H1 (cell line): Measurements from ENCODE around the gene PMEPA1. TPM values are rescaled to one million over a fixed set of nuclear protein-coding genes. Genes with fewer than 3 reads are reported as not detected.

Source experiments
- CTCF ChIA-PET: fragments of 300-600 bp; sonication (Branson Sonifier 250); formaldehyde crosslinking; loops from one replicate; lab custom pipeline; 2021; ENCODE audit not compliant: partially characterized antibody; lab: Charles Lee
- POLR2A ChIA-PET: fragments of 300-600 bp; sonication (Branson Sonifier 250); formaldehyde crosslinking; loops from one replicate; lab custom pipeline; 2021; ENCODE audit warnings: inconsistent platforms; ENCODE audit not compliant: partially characterized antibody; lab: Charles Lee
- DNase-seq, 2 experiments: peaks; one replicate each; pipeline versions ENCODE4 v3.0.0 to v3.0.0-alpha.2; 2010 to 2022; ENCODE audit warnings: low spot score in 2 of 2, low read depth in 1 of 2, mixed read lengths in 1 of 2
- FAIRE-seq: peaks from 2 replicates; lab custom pipeline; 2011; peaks lifted over from hg19 to GRCh38; lab: Jason Lieb, UNC
- H2AFZ ChIP-seq: 2 replicates; pipeline ENCODE4 v1.8.1; 2012; ENCODE audit warnings: low read length, inconsistent platforms
- H2AK5ac ChIP-seq: 2 replicates; pipeline ENCODE4 v1.6.1; 2013; ENCODE audit warnings: low read depth, low read length
- H2BK120ac ChIP-seq: replicated peaks from 2 replicates; pipeline ENCODE3; 2013; ENCODE audit warnings: low read depth, low read length, inconsistent platforms
- H2BK12ac ChIP-seq: 2 replicates; pipeline ENCODE4 v1.6.1; 2013; ENCODE audit warnings: low read depth, low read length
- H2BK15ac ChIP-seq: 2 replicates; pipeline ENCODE4 v1.6.1; 2013; ENCODE audit warnings: low read length
- H2BK20ac ChIP-seq: 2 replicates; pipeline ENCODE4 v1.6.1; 2013; ENCODE audit warnings: low read length
- H2BK5ac ChIP-seq: 2 replicates; pipeline ENCODE4 v1.6.1; 2013; ENCODE audit warnings: low read depth, low read length
- H3K14ac ChIP-seq: 2 replicates; pipeline ENCODE4 v1.6.1; 2013; ENCODE audit warnings: inconsistent platforms; ENCODE audit not compliant: insufficient read length
- H3K18ac ChIP-seq: 2 replicates; pipeline ENCODE4 v1.6.1; 2013; ENCODE audit warnings: low read length; ENCODE audit errors: extremely low read depth
- H3K23ac ChIP-seq: 2 replicates; pipeline ENCODE4 v1.6.1; 2013; ENCODE audit warnings: inconsistent platforms; ENCODE audit not compliant: insufficient read length
- H3K23me2 ChIP-seq: 2 replicates; pipeline ENCODE4 v1.6.1; 2013; ENCODE audit warnings: low read depth, low read length
- H3K27ac ChIP-seq: 2 replicates; pipeline ENCODE4 v1.6.1; 2011; ENCODE audit warnings: low read depth, low read length, inconsistent platforms
- H3K27me3 ChIP-seq, 4 experiments: replicated peaks in 1 of 4; 1 replicate in 1 of 4; 2 replicates in 3 of 4; pipeline versions ENCODE4 v1.6.1 to v1.8.1; 2011 to 2013; ENCODE audit warnings: low read length in 3 of 4, mild to moderate bottlenecking in 3 of 4, inconsistent platforms in 2 of 4, mixed read lengths in 2 of 4, moderate library complexity in 1 of 4; ENCODE audit not compliant: control insufficient read depth in 3 of 4, insufficient read depth in 3 of 4; ENCODE audit errors: extremely low read depth in 1 of 4
- H3K36me3 ChIP-seq, 4 experiments: 2 replicates each; pipeline versions ENCODE4 v1.6.1 to v1.8.1; 2011 to 2013; ENCODE audit warnings: mild to moderate bottlenecking in 4 of 4, low read length in 3 of 4, moderate library complexity in 2 of 4, control low read depth in 1 of 4, inconsistent platforms in 1 of 4; ENCODE audit not compliant: insufficient read depth in 4 of 4, control insufficient read depth in 2 of 4
- H3K4ac ChIP-seq: replicated peaks from 2 replicates; pipeline ENCODE3; 2013; ENCODE audit warnings: low read length, low read depth, mixed read lengths, inconsistent platforms; ENCODE audit not compliant: insufficient read length
- H3K4me1 ChIP-seq, 4 experiments: replicated peaks in 1 of 4; 1 replicate in 1 of 4; 2 replicates in 3 of 4; pipeline versions ENCODE4 v1.6.1 to v1.8.1; 2011 to 2013; ENCODE audit warnings: low read length in 3 of 4, inconsistent platforms in 2 of 4, mixed read lengths in 1 of 4; ENCODE audit not compliant: insufficient read depth in 4 of 4, control insufficient read depth in 3 of 4
- H3K4me2 ChIP-seq, 2 experiments: 2 replicates each; pipeline versions ENCODE4 v1.6.1 to v1.8.1; 2011 to 2013; ENCODE audit warnings: low read depth in 2 of 2, low read length in 2 of 2, control low read depth in 1 of 2, inconsistent platforms in 1 of 2, mild to moderate bottlenecking in 1 of 2; ENCODE audit not compliant: insufficient read depth in 1 of 2
- H3K4me3 ChIP-seq, 4 experiments: fragments of 200-600, 300-600 bp in 1 of 4; sonication (generic), shearing (Covaris generic), sonication (Bioruptor Twin) in 1 of 4; 2 replicates each; pipeline versions ENCODE4 v1.5.1 to v1.8.1; 2011 to 2016; ENCODE audit warnings: low read length in 4 of 4, low read depth in 3 of 4, control low read depth in 2 of 4, inconsistent platforms in 2 of 4, mild to moderate bottlenecking in 2 of 4, mixed read lengths in 1 of 4, moderate library complexity in 1 of 4; ENCODE audit not compliant: insufficient read depth in 2 of 4; ENCODE audit errors: extremely low read depth in 1 of 4
- H3K56ac ChIP-seq: replicated peaks from 2 replicates; pipeline ENCODE3; 2013; ENCODE audit warnings: low read depth, mild to moderate bottlenecking, mixed read lengths, low read length, inconsistent platforms; ENCODE audit not compliant: insufficient read length
- H3K79me1 ChIP-seq: 2 replicates; pipeline ENCODE4 v1.6.1; 2013; ENCODE audit warnings: low read depth, low read length, control low read depth
- H3K79me2 ChIP-seq, 2 experiments: 2 replicates each; pipeline versions ENCODE4 v1.6.1 to v1.8.1; 2012 to 2013; ENCODE audit warnings: low read length in 2 of 2, mild to moderate bottlenecking in 2 of 2, inconsistent platforms in 1 of 2; ENCODE audit not compliant: insufficient read depth in 2 of 2, control insufficient read depth in 1 of 2
- H3K9ac ChIP-seq, 4 experiments: replicated peaks in 1 of 4; 1 replicate in 1 of 4; 2 replicates in 3 of 4; pipeline versions ENCODE4 v1.6.1 to v1.8.1; 2011 to 2013; ENCODE audit warnings: low read depth in 3 of 4, low read length in 3 of 4, control low read depth in 2 of 4, mild to moderate bottlenecking in 2 of 4, moderate library complexity in 2 of 4, inconsistent platforms in 1 of 4; ENCODE audit errors: extremely low read depth in 1 of 4
- H3K9me3 ChIP-seq, 2 experiments: 2 replicates each; pipeline versions ENCODE4 v1.6.1 to v1.8.1; 2012 to 2013; ENCODE audit warnings: mild to moderate bottlenecking in 2 of 2, moderate library complexity in 2 of 2, control low read depth in 1 of 2, inconsistent platforms in 1 of 2, low read depth in 1 of 2, low read length in 1 of 2, mixed read lengths in 1 of 2; ENCODE audit not compliant: insufficient read depth in 2 of 2
- H4K20me1 ChIP-seq, 2 experiments: replicated peaks in 1 of 2; 2 replicates each; pipeline versions ENCODE3 to v1.8.1; 2011 to 2013; ENCODE audit warnings: inconsistent platforms in 2 of 2, low read length in 2 of 2, mild to moderate bottlenecking in 1 of 2; ENCODE audit not compliant: insufficient read depth in 2 of 2, control insufficient read depth in 1 of 2
- H4K5ac ChIP-seq: 2 replicates; pipeline ENCODE4 v1.6.1; 2013; ENCODE audit warnings: low read length, low read depth, mixed read lengths, inconsistent platforms; ENCODE audit not compliant: insufficient read length
- H4K8ac ChIP-seq: 2 replicates; pipeline ENCODE4 v1.8.0; 2013; ENCODE audit warnings: mild to moderate bottlenecking, moderate library complexity, low read length, inconsistent platforms; ENCODE audit not compliant: insufficient read depth; ENCODE audit errors: extremely low read depth
- H4K91ac ChIP-seq: replicated peaks from 2 replicates; pipeline ENCODE3; 2013; ENCODE audit warnings: low read length, mixed read lengths, inconsistent platforms; ENCODE audit not compliant: insufficient read length
- BACH1 ChIP-seq: IDR thresholded peaks from 2 replicates; pipeline ENCODE4 v1.6.1; 2012; ENCODE audit warnings: low read length, improper control_type of control experiment
- CBX5 ChIP-seq: fragments of 300-800, 300-1000 bp; sonication (generic); IDR thresholded peaks from 2 replicates; pipeline ENCODE4 v1.7.1; 2016; ENCODE audit warnings: antibody characterized with exemption, low read length, low read depth
- FOSL1 ChIP-seq: IDR thresholded peaks from 2 replicates; pipeline ENCODE4 v1.6.1; 2011; ENCODE audit warnings: mild to moderate bottlenecking, low read depth, low read length, moderate library complexity; ENCODE audit not compliant: insufficient read depth
- JUN ChIP-seq: IDR thresholded peaks from 2 replicates; pipeline ENCODE4 v1.6.1; 2011; ENCODE audit warnings: low read depth, mild to moderate bottlenecking, improper control_type of control experiment, low read length
- KDM4A ChIP-seq: IDR thresholded peaks from one replicate; pipeline ENCODE4 v1.7.1; 2012; ENCODE audit warnings: low read depth, mild to moderate bottlenecking, moderate library complexity, low read length, inconsistent platforms; ENCODE audit not compliant: severe bottlenecking
- NRF1 ChIP-seq: IDR thresholded peaks from 2 replicates; pipeline ENCODE4 v1.6.1; 2011; ENCODE audit warnings: mild to moderate bottlenecking, low read depth, low read length, improper control_type of control experiment
- PHF8 ChIP-seq: fragments of 200-600 bp; sonication (generic); conservative IDR thresholded peaks from 2 replicates; pipeline ENCODE4 v1.7.1; 2012; ENCODE audit warnings: low read depth, mild to moderate bottlenecking, inconsistent platforms, low read length, moderate library complexity
- POLR2A ChIP-seq, 2 experiments: IDR thresholded peaks; 1 replicate in 1 of 2; 2 replicates in 1 of 2; pipeline ENCODE4 v1.6.1; 2011; ENCODE audit warnings: low read depth in 2 of 2, low read length in 2 of 2, mild to moderate bottlenecking in 2 of 2; ENCODE audit errors: control extremely low read depth in 1 of 2
- SIRT6 ChIP-seq: IDR thresholded peaks from one replicate; pipeline ENCODE4 v1.7.1; 2012; ENCODE audit warnings: low read length, inconsistent platforms
- SP4 ChIP-seq: IDR thresholded peaks from 2 replicates; pipeline ENCODE4 v1.6.1; 2012; ENCODE audit warnings: low read length, inconsistent platforms
- TAF1 ChIP-seq: IDR thresholded peaks from 2 replicates; pipeline ENCODE4 v1.6.1; 2011; ENCODE audit warnings: mild to moderate bottlenecking, low read depth, low read length
- WGBS, 2 experiments: shearing (Covaris generic) in 1 of 2; methylation state at CpG; one replicate each; pipeline versions ENCODE4 v1.1.6 to v1.1.7; 2013 to 2015; ENCODE audit warnings: low lambda C conversion rate in 2 of 2, mixed read lengths in 2 of 2, inconsistent platforms in 1 of 2, low coverage in 1 of 2, missing lambda C conversion rate in 1 of 2; ENCODE audit not compliant: insufficient replicate concordance in 2 of 2, insufficient coverage in 1 of 2, insufficient read length in 1 of 2; ENCODE audit errors: extremely low coverage in 1 of 2, missing lambda C conversion rate in 1 of 2; 5-methylcytosine and 5-hydroxymethylcytosine counted together
- polyA plus RNA-seq, 7 experiments: library from polyadenylated mRNA; depleted of rRNA in 3 of 7; stranded (reverse) in 5 of 7; unstranded in 2 of 7; fragments of >200 nt in 5 of 7; fragments of 200-250 nt in 2 of 7; gene quantifications; 1 replicate in 5 of 7; 2 replicates in 1 of 7; 4 replicates in 1 of 7; pipeline versions ENCODE4 v1.2.1 to v1.2.3, GENCODE V29; 2011 to 2013; ENCODE audit warnings: missing spikeins in 2 of 7, mixed read lengths in 2 of 7
- total RNA-seq: library from RNA; stranded (reverse); fragmentation: NEBNext Ultra II Directional; extraction: Animal tissue kit (Norgen Biotek cat#: 25700); gene quantifications from 2 replicates; pipeline ENCODE4 v1.2.1, GENCODE V29; 2021

Gene PMEPA1
- total and polyA plus RNA-seq, 2 of the 8 experiments (the other 6 are each of a cell fraction or from before 2014, with no cell fraction given) = 12.7 to 20.5 TPM

- Histone ChIP-seq H3K14ac (no peak overlapping the region), H3K4me3 (no peak overlapping the region), H3K9ac (no peak overlapping the region), H3K4me1 (no peaks in the 10 kb centered on the region), H4K8ac (peak overlapping the region; percentile 28; the same call in 1 of the 2 replicates), H3K23ac (no peak overlapping the region), H3K79me2 (no peaks in the 10 kb centered on the region), H3K27me3 (no peaks in the 10 kb centered on the region), H3K4me2 (no peak overlapping the region), H2BK20ac (no peak overlapping the region), H2BK5ac (no peak overlapping the region), H3K23me2 (no peaks in the 10 kb centered on the region), H2BK120ac (no peak overlapping the region), H3K79me1 (no peaks in the 10 kb centered on the region), H4K5ac (no peak overlapping the region), H3K9me3 (no peaks in the 10 kb centered on the region), H2BK12ac (no peak overlapping the region), H3K56ac (no peak overlapping the region), H3K4ac (no peak overlapping the region), H3K18ac (no peak overlapping the region), H3K27ac (no peak overlapping the region), H3K36me3 (no peaks in the 10 kb centered on the region), H4K20me1 (no peaks in the 10 kb centered on the region), H4K91ac (no peak overlapping the region), H2BK15ac (no peak overlapping the region), H2AK5ac (no peak overlapping the region), H2AFZ (no peak overlapping the region)
- ChIA-PET POLR2A (no interaction called here), CTCF (interaction anchor here (0.6 to 2.1 kb wide), 7 partner anchors 8 to 594 kb away, joined by 3 to 6 read pairs (median 4); no protein-coding TSS in a partner anchor)
- no peak for FAIRE-seq
- 90% methylated on average over 16 of the region's 16 CpGs; no CpG with 5 or more reads in 1 of the 2 experiments for WGBS, 2 experiments
- DNase-seq = peak in 1 of 2 experiments; percentile 26
- no peak for TF ChIP-seq JUN
- no peak for TF ChIP-seq SIRT6
- no peak for TF ChIP-seq FOSL1
- no peak for TF ChIP-seq CBX5
- no peak for TF ChIP-seq POLR2A (IDR thresholded peaks at IDR 0.05; ENCODE audit: control extremely low read depth in 1 of 2, low read depth in 2 of 2, low read length in 2 of 2)
- TF ChIP-seq NRF1 = no peak
- TF ChIP-seq BACH1 = no peak
- TF ChIP-seq SP4 = no peak
- no peak for TF ChIP-seq PHF8
- no peak for TF ChIP-seq KDM4A
- no peak for TF ChIP-seq TAF1
Measured at GRCh38 chr20:57614490-57615444, 95.0 kb downstream of the PMEPA1 start.
